ENCODE results near the gene LRRC41.
A peak's percentile ranks its signal among the peaks of the same experiment; 100 is the strongest.
"Not testable (repeated sequence)": the region's sequence is repeated elsewhere in the genome, so short reads cannot be mapped to it uniquely, and the experiment has no call there.

Gene LRRC41

DNA sequence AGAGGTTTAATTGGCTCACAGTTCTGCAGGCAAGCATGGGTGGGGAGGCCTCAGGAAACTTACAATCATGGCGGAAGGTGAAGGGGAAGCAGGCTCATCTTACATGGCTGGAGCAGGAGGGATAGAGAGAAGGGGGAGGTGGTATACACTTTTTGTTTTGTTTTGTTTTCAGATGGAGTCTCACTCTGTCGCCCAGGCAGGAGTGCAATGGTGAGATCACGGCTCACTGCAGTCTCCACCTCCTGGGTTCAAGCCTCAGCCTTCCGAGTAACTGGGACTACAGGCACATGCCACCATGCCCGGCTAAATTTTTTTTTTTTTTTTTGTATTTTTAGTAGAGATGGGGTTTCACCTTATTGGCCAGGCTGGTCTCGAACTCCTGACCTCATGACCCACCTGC is 18.8 kb upstream of the LRRC41 start:
- H3K9me3 ChIP-seq (ENCODE audit: control insufficient read depth, low read length); H3K4me1 ChIP-seq (ENCODE audit: control insufficient read depth, insufficient read depth, low read length, poor library complexity, severe bottlenecking); H3K27ac ChIP-seq (ENCODE audit: low read depth, low read length, severe bottlenecking); H3K4me3 ChIP-seq (ENCODE audit: extremely low read depth, insufficient read depth, low read length, poor library complexity, severe bottlenecking); H3K36me3 ChIP-seq (ENCODE audit: control insufficient read depth, insufficient read depth, low read length): not testable (repeated sequence)
- WGBS, 2 experiments (ENCODE audit: insufficient coverage in 2 of 2) = 90 to 95% methylated on average over 4 to 5 of the region's 6 CpGs

DNA sequence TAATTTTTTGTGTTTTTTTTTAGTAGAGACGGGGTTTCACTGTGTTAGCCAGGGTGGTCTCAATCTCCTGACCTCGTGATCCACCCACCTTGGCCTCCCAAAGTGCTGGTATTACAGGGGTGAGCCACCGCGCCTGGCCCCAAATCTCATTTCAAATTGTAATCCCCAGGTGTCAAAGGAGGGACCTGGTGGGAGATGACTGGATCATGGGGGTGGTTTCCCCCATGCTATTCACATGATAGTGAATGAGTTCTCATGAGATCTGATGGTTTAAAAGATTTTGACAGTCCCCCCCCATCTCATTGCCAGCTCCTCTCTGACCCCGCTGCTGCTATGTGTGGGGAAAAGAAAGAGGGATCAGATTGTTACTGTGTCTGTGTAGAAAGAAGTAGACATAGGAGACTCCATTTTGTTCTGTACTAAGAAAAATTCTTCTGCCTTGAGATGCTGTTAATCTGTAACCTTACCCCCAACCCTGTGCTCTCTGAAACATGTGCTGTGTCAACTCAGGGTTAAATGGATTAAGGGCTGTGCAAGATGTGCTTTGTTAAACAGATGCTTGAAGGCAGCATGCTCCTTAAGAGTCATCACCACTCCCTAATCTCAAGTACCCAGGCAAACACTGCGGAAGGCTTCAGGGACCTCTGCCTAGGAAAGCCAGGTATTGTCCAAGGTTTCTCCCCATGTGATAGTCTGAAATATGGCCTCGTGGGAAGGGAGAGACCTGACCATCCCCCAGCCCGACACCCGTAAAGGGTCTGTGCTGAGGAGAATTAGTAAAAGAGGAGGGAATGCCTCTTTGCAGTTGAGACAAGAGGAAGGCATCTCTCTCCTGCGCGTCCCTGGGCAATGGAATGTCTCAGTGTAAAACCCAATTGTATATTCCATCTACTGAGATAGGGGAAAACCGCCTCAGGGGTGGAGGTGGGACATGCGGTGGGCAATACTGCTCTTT is 16.8 kb upstream of the LRRC41 start:
- not testable (repeated sequence) for H3K4me3 ChIP-seq (ENCODE audit: extremely low read depth, insufficient read depth, low read length, poor library complexity, severe bottlenecking); H3K4me1 ChIP-seq (ENCODE audit: control insufficient read depth, insufficient read depth, low read length, poor library complexity, severe bottlenecking); H3K27ac ChIP-seq (ENCODE audit: low read depth, low read length, severe bottlenecking); H3K9me3 ChIP-seq (ENCODE audit: control insufficient read depth, low read length)
- WGBS, 2 experiments (ENCODE audit: insufficient coverage in 2 of 2) = no CpG with 5 or more reads among the region's 13 CpGs
- H3K36me3 ChIP-seq (ENCODE audit: control insufficient read depth, insufficient read depth, low read length) = peaks cover 19% of the 10 kb centered on the region

DNA sequence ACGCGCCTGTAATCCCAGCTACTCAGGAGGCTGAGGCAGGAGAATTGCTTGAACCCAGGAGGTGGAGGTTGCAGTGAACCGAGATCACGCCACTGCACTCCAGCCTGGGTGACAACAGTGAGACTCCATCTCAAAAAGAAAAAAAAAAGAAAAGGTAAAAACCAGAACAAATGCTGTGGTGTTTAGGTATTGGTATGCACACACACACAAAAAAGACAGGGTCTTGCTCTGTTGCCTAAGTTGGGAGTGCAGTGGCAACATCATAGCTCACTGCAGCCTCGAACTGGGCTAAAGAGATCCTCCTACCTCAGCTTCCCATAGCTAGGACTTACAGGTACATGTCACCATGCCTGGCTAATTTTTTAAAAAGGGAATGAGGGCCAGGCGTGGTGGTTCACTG is 15.9 kb upstream of the LRRC41 start:
- H3K4me3 ChIP-seq (ENCODE audit: extremely low read depth, insufficient read depth, low read length, poor library complexity, severe bottlenecking); H3K27ac ChIP-seq (ENCODE audit: low read depth, low read length, severe bottlenecking); H3K9me3 ChIP-seq (ENCODE audit: control insufficient read depth, low read length); H3K4me1 ChIP-seq (ENCODE audit: control insufficient read depth, insufficient read depth, low read length, poor library complexity, severe bottlenecking): not testable (repeated sequence)
- 83 to 99% methylated on average over 1 to 6 of the region's 6 CpGs for WGBS, 2 experiments (ENCODE audit: insufficient coverage in 2 of 2)
- peaks cover 26% of the 10 kb centered on the region for H3K36me3 ChIP-seq (ENCODE audit: control insufficient read depth, insufficient read depth, low read length)

DNA sequence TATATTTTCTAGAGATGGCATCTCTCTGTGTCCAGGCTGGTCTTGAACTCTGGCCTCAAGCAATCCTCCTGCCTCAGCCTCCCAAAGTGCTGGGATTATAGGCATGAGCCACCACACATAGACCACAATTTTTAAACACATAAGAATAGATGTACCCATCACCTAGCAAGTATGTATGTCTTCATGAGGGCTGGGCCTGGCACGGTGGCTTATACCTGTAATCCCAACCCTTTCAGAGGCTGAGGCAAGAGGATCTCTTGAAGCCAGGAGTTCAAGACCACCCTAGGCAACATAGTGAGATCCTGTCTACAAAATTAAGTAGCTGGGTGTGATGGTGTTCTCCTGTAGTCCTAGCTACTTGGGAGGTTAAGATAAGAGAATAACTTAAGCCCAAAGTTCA is 13.9 kb upstream of the LRRC41 start:
- Histone ChIP-seq H3K9me3 (ENCODE audit: control insufficient read depth, low read length) (no peaks in the 10 kb centered on the region), H3K27ac (ENCODE audit: low read depth, low read length, severe bottlenecking) (no peak overlapping the region), H3K4me3 (ENCODE audit: extremely low read depth, insufficient read depth, low read length, poor library complexity, severe bottlenecking) (no peak overlapping the region), H3K4me1 (ENCODE audit: control insufficient read depth, insufficient read depth, low read length, poor library complexity, severe bottlenecking) (no peaks in the 10 kb centered on the region), H3K36me3 (ENCODE audit: control insufficient read depth, insufficient read depth, low read length) (peaks cover 46% of the 10 kb centered on the region)
- WGBS, 2 experiments (ENCODE audit: insufficient coverage in 2 of 2) = 88% methylated on average over 1 of the region's 1 CpG; no CpG with 5 or more reads in 1 of the 2 experiments

DNA sequence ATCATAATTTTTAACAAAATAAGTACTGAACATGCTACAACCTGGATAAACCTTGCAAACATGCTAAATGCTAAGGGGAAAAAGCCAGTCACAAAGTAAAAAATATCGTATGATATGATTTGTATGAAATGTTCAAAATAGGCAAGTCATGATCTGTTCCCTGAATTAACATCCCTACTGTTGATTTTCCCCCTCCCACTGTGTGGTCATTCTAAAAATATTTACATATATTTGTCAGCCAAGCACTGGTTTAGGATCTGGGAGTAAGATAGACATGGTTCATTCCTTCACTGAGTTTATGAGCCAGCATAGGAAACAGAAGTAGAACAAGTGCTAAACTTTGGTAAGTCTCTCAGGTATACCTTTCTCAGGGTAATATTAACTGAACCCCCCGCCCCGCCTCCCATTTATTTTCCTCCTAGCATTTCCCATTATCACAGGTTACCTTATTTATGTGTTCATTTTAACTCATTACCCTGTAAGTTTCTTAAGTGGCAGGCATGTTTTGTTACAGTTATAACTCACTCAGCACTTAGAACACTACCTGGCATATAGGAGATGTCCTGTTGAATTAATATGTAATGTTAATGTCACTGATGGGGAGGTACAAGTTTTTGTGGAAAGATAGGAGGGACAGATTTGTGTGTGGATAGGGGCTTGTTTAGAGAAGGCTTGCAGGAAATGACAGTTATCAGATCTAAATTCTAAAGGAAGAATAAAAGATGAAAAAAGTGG is 12.4 kb upstream of the LRRC41 start:
- H3K9me3 ChIP-seq (ENCODE audit: control insufficient read depth, low read length) = no peaks in the 10 kb centered on the region
- H3K27ac ChIP-seq (ENCODE audit: low read depth, low read length, severe bottlenecking) = no peak overlapping the region
- H3K4me1 ChIP-seq (ENCODE audit: control insufficient read depth, insufficient read depth, low read length, poor library complexity, severe bottlenecking) = no peaks in the 10 kb centered on the region
- peaks cover 61% of the 10 kb centered on the region for H3K36me3 ChIP-seq (ENCODE audit: control insufficient read depth, insufficient read depth, low read length)
- 100% methylated on average over 1 of the region's 3 CpGs; no CpG with 5 or more reads in 1 of the 2 experiments for whole genome bisulfite sequencing, 2 experiments (ENCODE audit: insufficient coverage in 2 of 2)
- H3K4me3 ChIP-seq (ENCODE audit: extremely low read depth, insufficient read depth, low read length, poor library complexity, severe bottlenecking) = no peak overlapping the region

DNA sequence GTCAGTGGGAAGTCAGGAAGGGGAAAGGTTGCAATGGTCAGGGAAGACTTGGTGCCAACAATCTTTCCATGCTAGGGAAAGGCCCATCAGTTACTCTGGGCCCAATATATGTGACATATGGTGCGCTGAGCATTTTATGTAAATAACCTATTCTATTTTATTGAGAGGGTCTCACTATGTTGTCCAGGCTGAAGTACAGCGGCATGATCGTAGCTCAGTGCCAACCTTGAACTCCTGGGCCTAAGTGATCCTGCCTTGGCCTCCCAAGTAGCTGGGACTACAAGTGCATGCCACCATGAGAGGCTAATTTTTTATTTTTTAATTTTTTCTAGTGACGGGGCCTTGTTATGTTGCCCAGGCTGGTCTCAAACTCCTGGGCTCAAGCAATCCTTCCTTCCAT is 6.9 kb upstream of the LRRC41 start:
- no peak overlapping the region for H3K4me3 ChIP-seq (ENCODE audit: extremely low read depth, insufficient read depth, low read length, poor library complexity, severe bottlenecking)
- 94 to 100% methylated on average over 4 of the region's 4 CpGs for WGBS, 2 experiments (ENCODE audit: insufficient coverage in 2 of 2)
- no peak overlapping the region for H3K27ac ChIP-seq (ENCODE audit: low read depth, low read length, severe bottlenecking)
- H3K4me1 ChIP-seq (ENCODE audit: control insufficient read depth, insufficient read depth, low read length, poor library complexity, severe bottlenecking) = peaks cover 13% of the 10 kb centered on the region
- no peaks in the 10 kb centered on the region for H3K9me3 ChIP-seq (ENCODE audit: control insufficient read depth, low read length)
- peaks cover 85% of the 10 kb centered on the region for H3K36me3 ChIP-seq (ENCODE audit: control insufficient read depth, insufficient read depth, low read length)

DNA sequence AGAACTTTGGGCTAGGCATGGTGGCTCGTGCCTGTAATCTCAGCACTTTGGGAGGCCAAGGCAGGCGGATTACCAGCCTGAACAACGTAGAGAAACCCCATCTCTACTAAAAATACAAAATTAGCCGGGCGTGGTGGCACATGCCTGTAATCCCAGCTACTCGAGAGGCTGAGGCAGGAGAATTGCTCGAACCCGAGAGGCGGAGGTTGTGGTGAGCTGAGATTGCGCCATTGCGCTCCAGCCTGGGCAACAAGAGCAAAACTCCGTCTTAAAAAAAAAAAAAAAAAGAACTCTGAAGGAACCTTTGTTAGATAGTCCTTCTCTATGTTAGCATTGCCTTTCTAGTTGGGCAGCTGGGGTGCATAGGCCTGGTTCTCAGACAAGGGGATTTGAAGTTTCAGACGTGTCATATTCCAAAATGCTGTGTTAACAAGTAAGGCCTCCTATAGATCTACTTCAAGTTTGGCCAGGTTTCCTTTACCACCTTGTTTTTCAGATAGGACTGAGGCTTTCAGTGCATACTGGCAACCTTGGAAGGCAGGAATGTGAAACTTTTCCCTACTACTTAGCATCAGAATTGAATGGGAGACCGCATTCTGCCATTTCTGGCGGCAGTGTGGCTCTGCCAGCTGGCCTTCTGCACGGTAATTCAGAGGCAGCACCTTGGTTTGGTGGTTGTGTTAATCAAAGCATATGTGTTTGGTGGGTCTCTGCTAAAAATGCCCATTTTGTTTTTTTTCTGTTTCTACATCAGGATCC is 6.2 kb upstream of the LRRC41 start:
- Histone ChIP-seq H3K9me3 (ENCODE audit: control insufficient read depth, low read length) (no peaks in the 10 kb centered on the region), H3K36me3 (ENCODE audit: control insufficient read depth, insufficient read depth, low read length) (peaks cover 87% of the 10 kb centered on the region), H3K4me3 (ENCODE audit: extremely low read depth, insufficient read depth, low read length, poor library complexity, severe bottlenecking) (no peak overlapping the region), H3K4me1 (ENCODE audit: control insufficient read depth, insufficient read depth, low read length, poor library complexity, severe bottlenecking) (peaks cover 13% of the 10 kb centered on the region), H3K27ac (ENCODE audit: low read depth, low read length, severe bottlenecking) (no peak overlapping the region)
- 92 to 94% methylated on average over 4 to 9 of the region's 16 CpGs for WGBS, 2 experiments (ENCODE audit: insufficient coverage in 2 of 2)

DNA sequence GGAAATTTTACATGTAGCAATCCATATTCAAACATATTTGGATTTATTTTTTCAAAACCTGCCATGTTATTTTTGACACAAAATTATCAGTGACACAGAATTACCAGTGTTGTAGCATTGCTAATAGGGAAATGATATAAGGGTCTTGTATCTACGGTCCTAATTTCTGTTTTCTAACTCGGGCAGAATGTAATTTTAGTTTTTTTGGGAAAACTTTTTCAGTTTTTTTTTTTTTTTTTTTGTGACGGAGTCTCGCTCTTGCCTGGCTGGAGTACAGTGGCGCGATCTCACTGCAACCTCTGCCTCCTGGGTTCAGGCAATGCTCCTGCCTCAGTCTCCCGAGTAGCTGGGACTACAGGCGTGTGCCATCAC is 2.7 kb upstream of the LRRC41 start:
- peaks cover 53% of the 10 kb centered on the region for H3K36me3 ChIP-seq (ENCODE audit: control insufficient read depth, insufficient read depth, low read length)
- H3K27ac ChIP-seq (ENCODE audit: low read depth, low read length, severe bottlenecking) = no peak overlapping the region
- H3K4me1 ChIP-seq (ENCODE audit: control insufficient read depth, insufficient read depth, low read length, poor library complexity, severe bottlenecking) = peaks cover 13% of the 10 kb centered on the region
- H3K4me3 ChIP-seq (ENCODE audit: extremely low read depth, insufficient read depth, low read length, poor library complexity, severe bottlenecking) = no peak overlapping the region
- WGBS, 2 experiments (ENCODE audit: insufficient coverage in 2 of 2) = 95 to 100% methylated on average over 2 to 6 of the region's 8 CpGs
- H3K9me3 ChIP-seq (ENCODE audit: control insufficient read depth, low read length) = no peaks in the 10 kb centered on the region

DNA sequence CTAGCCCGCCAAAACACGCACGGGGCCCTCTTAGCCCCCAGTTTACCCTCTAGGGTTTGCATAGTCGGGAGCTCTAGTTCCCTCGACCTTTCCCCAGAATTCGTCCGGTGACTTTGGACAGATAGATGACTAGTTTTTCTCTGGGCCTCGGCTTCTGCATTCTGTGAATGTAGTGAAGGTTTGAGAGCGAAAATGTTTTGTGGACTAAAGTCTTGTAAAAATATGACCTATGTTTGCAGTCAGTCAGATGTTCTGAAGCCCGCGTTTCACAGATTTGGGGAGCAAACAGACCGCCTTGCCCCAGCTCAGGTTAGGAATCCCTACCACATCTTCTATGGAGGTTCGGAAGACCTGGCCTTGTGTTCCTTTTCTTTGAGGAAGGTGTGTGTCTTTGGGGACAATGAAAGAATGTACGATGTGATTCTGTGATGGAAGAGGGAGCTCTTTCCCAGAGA is 483 bp upstream of the LRRC41 start:
- peak overlapping the region; percentile 98 for H3K4me3 ChIP-seq (ENCODE audit: extremely low read depth, insufficient read depth, low read length, poor library complexity, severe bottlenecking)
- peak overlapping the region; percentile 99 for H3K27ac ChIP-seq (ENCODE audit: low read depth, low read length, severe bottlenecking)
- 0% methylated on average over 8 to 11 of the region's 14 CpGs for WGBS, 2 experiments (ENCODE audit: insufficient coverage in 2 of 2)
- H3K4me1 ChIP-seq (ENCODE audit: control insufficient read depth, insufficient read depth, low read length, poor library complexity, severe bottlenecking) = peaks cover 21% of the 10 kb centered on the region
- peaks cover 33% of the 10 kb centered on the region for H3K36me3 ChIP-seq (ENCODE audit: control insufficient read depth, insufficient read depth, low read length)
- no peaks in the 10 kb centered on the region for H3K9me3 ChIP-seq (ENCODE audit: control insufficient read depth, low read length)

DNA sequence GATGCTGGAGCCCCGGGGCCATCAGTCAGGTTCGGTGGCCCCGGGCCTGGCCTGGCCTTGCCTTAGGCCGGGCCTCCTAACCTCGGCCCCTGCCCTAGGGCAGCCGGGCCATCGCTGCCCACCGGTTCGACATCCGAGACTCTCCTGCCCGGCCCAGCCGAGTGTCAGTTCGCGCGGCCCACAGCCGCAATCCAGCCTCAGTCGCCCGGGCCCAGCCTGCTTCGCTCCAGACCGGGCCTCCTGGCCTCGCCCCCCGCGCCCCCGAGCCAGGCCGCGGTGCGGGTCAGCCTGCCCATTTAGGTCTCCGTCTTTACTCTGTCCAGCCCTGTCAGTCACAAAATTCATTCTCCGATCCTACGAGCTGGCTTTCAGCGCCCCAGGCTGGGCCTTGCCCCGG is 777 bp downstream of the LRRC41 start:
- Histone ChIP-seq H3K4me3 (ENCODE audit: extremely low read depth, insufficient read depth, low read length, poor library complexity, severe bottlenecking) (peak overlapping the region; percentile 98), H3K36me3 (ENCODE audit: control insufficient read depth, insufficient read depth, low read length) (peaks cover 30% of the 10 kb centered on the region), H3K27ac (ENCODE audit: low read depth, low read length, severe bottlenecking) (peak overlapping the region; percentile 99), H3K4me1 (ENCODE audit: control insufficient read depth, insufficient read depth, low read length, poor library complexity, severe bottlenecking) (peaks cover 20% of the 10 kb centered on the region), H3K9me3 (ENCODE audit: control insufficient read depth, low read length) (no peaks in the 10 kb centered on the region)
- 0 to 1% methylated on average over 30 to 32 of the region's 32 CpGs for WGBS, 2 experiments (ENCODE audit: insufficient coverage in 2 of 2)
